Tibial artery (tissue), 4 donors: Measurements from ENCODE around the gene ZFAND3.

Experiments used
- DNase-seq, 2 donors: peaks; one replicate each; pipeline ENCODE4 v3.0.0-alpha.2; 2019
- H3K27ac ChIP-seq, 2 donors: fragments of 200-600 bp; sonication (generic) in 1 of 2; 1 replicate in 1 of 2; 2 replicates in 1 of 2; pipeline ENCODE4 v1.5.1; 2018 to 2019; ENCODE audit warnings: mild to moderate bottlenecking in 1 of 2
- H3K27me3 ChIP-seq, 2 donors: fragments of 200-600 bp; sonication (generic) in 1 of 2; one replicate each; pipeline versions ENCODE4 v1.5.1 to v1.6.0; 2016 to 2019
- H3K36me3 ChIP-seq, 3 donors: fragments of 200-600 bp; sonication (generic) in 2 of 3; one replicate each; pipeline ENCODE4 v1.5.1; 2016 to 2019; ENCODE audit warnings: mild to moderate bottlenecking in 2 of 3
- H3K4me1 ChIP-seq, 4 donors: fragments of 200-600 bp; sonication (generic) in 2 of 4; 1 replicate in 3 of 4; 2 replicates in 1 of 4; pipeline ENCODE4 v1.5.1; 2016 to 2019
- H3K4me3 ChIP-seq, 2 donors: fragments of 200-600 bp; sonication (generic) in 1 of 2; 1 replicate in 1 of 2; 2 replicates in 1 of 2; pipeline ENCODE4 v1.5.1; 2018 to 2019; ENCODE audit warnings: mild to moderate bottlenecking in 2 of 2
- H3K9me3 ChIP-seq, 3 donors: fragments of 200-600 bp; sonication (generic) in 1 of 3; one replicate each; pipeline ENCODE4 v1.5.1; 2016 to 2019
- intact Hi-C: fragments of 100-400 bp; cut with DNase I; formaldehyde crosslinking; loops from one replicate; pipeline ENCODE4 v1.15.0; 2023; ENCODE audit warnings: low total_unique reads
- TF ChIP-seq, protein P1 (sequence below), 2 experiments: fragments of 200-600 bp in 1 of 2; fragments of 450-650 bp in 1 of 2; IDR thresholded peaks; one replicate each; pipeline ENCODE4 v1.5.1; 2017 to 2019; ENCODE audit warnings: antibody characterized with exemption in 2 of 2, mild to moderate bottlenecking in 1 of 2, moderate library complexity in 1 of 2

Gene ZFAND3

GRCh38 chr6:38175786-38176185 lies 356.3 kb downstream of the ZFAND3 start:
- TF ChIP-seq, protein P1, sequence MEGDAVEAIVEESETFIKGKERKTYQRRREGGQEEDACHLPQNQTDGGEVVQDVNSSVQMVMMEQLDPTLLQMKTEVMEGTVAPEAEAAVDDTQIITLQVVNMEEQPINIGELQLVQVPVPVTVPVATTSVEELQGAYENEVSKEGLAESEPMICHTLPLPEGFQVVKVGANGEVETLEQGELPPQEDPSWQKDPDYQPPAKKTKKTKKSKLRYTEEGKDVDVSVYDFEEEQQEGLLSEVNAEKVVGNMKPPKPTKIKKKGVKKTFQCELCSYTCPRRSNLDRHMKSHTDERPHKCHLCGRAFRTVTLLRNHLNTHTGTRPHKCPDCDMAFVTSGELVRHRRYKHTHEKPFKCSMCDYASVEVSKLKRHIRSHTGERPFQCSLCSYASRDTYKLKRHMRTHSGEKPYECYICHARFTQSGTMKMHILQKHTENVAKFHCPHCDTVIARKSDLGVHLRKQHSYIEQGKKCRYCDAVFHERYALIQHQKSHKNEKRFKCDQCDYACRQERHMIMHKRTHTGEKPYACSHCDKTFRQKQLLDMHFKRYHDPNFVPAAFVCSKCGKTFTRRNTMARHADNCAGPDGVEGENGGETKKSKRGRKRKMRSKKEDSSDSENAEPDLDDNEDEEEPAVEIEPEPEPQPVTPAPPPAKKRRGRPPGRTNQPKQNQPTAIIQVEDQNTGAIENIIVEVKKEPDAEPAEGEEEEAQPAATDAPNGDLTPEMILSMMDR (IDR thresholded peaks at IDR 0.05): no peak
- no peaks in the 10 kb centered on the region for H3K4me1 ChIP-seq
- H3K27ac ChIP-seq: no peak overlapping the region
- H3K4me3 ChIP-seq: no peak overlapping the region
- H3K27me3 ChIP-seq: no peaks in the 10 kb centered on the region
- DNase-seq: no peak
- H3K9me3 ChIP-seq: no peaks in the 10 kb centered on the region
- intact Hi-C loops: no loop called here
- H3K36me3 ChIP-seq: peaks cover 0 to 35% (median 0%) of the 10 kb centered on the region in 3 donors

- intact Hi-C loops: no loop called here
- H3K4me1 ChIP-seq: no peaks in the 10 kb centered on the region
- no peak overlapping the region for H3K4me3 ChIP-seq
- H3K27me3 ChIP-seq: no peaks in the 10 kb centered on the region
- TF ChIP-seq, protein P1 (IDR thresholded peaks at IDR 0.05): no peak
- no peaks in the 10 kb centered on the region for H3K9me3 ChIP-seq
- H3K27ac ChIP-seq: no peak overlapping the region
- H3K36me3 ChIP-seq: peaks cover 0 to 35% (median 0%) of the 10 kb centered on the region in 3 donors
- peak in 1 of 2 donors; percentile 2 for DNase-seq
These were observed 357.5 kb downstream of the ZFAND3 start for GRCh38 chr6:38176797-38177751.

DNA sequence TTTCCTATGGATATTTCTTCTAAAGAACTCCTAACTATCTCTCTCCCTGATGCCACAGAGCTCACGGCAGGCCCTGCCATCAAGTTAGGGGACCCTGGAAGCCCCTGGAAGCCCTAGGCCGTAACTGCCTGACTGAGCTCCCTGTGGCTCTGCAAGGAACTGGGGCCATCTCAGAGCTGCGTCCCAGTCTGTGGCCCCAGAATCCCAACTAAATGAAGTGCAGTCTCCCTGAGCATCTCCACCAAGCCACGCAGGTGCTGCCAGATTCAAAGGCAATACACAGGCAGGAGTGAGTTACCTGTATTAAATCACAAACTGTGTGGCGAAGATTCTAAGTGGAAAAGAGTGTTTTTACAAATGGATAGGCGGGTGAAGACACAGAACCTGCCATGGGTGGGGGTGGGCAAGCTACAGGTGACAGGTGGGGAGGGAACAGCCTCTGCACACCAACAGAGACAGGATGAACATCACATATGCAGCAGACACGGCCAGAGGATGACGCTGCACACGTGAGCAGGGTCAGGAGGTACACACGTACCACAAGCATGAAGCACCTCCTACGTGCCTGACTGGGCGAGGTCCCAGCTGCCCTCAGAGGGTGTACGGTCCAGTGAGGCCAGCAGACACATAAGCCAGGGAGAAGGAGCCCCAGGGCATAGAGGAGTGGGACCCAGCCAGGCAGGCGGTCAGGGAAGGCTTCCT lies 358.5 kb downstream of the ZFAND3 start:
- no peaks in the 10 kb centered on the region for H3K4me1 ChIP-seq
- intact Hi-C loops: no loop called here
- peaks cover 0 to 30% (median 0%) of the 10 kb centered on the region in 3 donors for H3K36me3 ChIP-seq
- H3K27ac ChIP-seq: no peak overlapping the region
- peak; percentile 11 to 24 for DNase-seq
- H3K4me3 ChIP-seq: no peak overlapping the region
- TF ChIP-seq, protein P1 (IDR thresholded peaks at IDR 0.05): no peak
- H3K9me3 ChIP-seq: no peaks in the 10 kb centered on the region
- no peaks in the 10 kb centered on the region for H3K27me3 ChIP-seq

DNA sequence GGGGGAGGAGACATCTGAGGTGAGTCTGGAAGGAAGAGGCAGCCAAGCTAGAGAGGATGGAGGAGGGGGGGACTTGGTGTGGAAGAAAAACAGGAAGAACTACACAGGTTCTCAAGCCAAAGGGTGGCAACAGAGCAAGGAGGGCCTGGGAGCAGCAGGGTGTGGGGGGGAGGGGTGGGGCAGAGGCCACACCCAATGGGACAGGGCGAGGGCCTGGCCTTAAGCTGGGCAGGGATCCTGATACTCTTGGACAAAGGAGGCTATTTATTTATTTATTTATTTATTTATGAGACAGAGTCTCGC lies 359.0 kb downstream of the ZFAND3 start:
- no peaks in the 10 kb centered on the region for H3K9me3 ChIP-seq
- H3K27ac ChIP-seq: no peak overlapping the region
- intact Hi-C loops: no loop called here
- DNase-seq: peak; percentile 1 to 20
- no peaks in the 10 kb centered on the region for H3K27me3 ChIP-seq
- TF ChIP-seq, protein P1 (IDR thresholded peaks at IDR 0.05): no peak
- H3K4me1 ChIP-seq: no peaks in the 10 kb centered on the region
- peaks cover 0 to 25% (median 0%) of the 10 kb centered on the region in 3 donors for H3K36me3 ChIP-seq
- no peak overlapping the region for H3K4me3 ChIP-seq

DNA sequence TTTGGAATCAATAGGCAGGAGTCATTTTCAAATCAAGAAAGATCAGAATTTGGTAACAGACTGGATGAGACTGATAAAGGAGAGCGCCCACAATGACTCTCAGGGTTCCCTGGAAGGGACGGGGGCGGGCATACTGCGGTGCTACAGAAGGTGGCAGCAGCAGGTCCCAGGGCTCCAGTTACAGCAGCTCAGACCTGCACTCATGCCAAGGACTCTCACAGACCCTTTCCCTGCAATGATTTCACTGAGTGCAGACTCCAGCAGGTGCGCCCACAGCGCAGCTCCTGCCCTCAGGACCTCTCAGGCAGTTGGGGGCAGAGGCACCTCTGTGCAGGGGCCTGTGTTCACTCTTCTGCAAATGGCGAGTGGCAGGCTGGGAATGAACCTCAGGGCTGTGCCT lies 359.8 kb downstream of the ZFAND3 start:
- peaks cover 0 to 17% (median 0%) of the 10 kb centered on the region in 3 donors for H3K36me3 ChIP-seq
- H3K27me3 ChIP-seq: no peaks in the 10 kb centered on the region
- no peak overlapping the region for H3K27ac ChIP-seq
- H3K4me3 ChIP-seq: no peak overlapping the region
- TF ChIP-seq, protein P1 (IDR thresholded peaks at IDR 0.05): no peak
- H3K9me3 ChIP-seq: no peaks in the 10 kb centered on the region
- peak in 1 of 2 donors; percentile 15 for DNase-seq
- intact Hi-C loops: no loop called here
- H3K4me1 ChIP-seq: no peaks in the 10 kb centered on the region
